HG03558 (cell line): ENCODE measurements around the gene PRPF38B.
"Not testable (repeated sequence)": the region's sequence is repeated elsewhere in the genome, so short reads cannot be mapped to it uniquely, and the experiment has no call there.

Experiments used
- ATAC-seq: cut with Tn5 transposase; IDR thresholded peaks from one replicate; pipeline ENCODE4 v1.9.1; 2021; ENCODE audit warnings: moderate number of reproducible peaks; ENCODE audit not compliant: unreplicated experiment; ENCODE audit errors: extremely low read depth

Gene PRPF38B, protein sequence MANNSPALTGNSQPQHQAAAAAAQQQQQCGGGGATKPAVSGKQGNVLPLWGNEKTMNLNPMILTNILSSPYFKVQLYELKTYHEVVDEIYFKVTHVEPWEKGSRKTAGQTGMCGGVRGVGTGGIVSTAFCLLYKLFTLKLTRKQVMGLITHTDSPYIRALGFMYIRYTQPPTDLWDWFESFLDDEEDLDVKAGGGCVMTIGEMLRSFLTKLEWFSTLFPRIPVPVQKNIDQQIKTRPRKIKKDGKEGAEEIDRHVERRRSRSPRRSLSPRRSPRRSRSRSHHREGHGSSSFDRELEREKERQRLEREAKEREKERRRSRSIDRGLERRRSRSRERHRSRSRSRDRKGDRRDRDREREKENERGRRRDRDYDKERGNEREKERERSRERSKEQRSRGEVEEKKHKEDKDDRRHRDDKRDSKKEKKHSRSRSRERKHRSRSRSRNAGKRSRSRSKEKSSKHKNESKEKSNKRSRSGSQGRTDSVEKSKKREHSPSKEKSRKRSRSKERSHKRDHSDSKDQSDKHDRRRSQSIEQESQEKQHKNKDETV

GRCh38 chr1:108691942-108692723 is at the start of gene PRPF38B:
PRPF38B (plus strand) TSS chr1:108692310; CDS start chr1:108692592, 282 bp downstream.
- peak; percentile 78 for ATAC-seq

GRCh38 chr1:108643492-108644335 is 48.4 kb upstream of the PRPF38B start:
- no peak for ATAC-seq

- ATAC-seq: no peak
Measured at GRCh38 chr1:108644984-108645383, 47.1 kb upstream of the PRPF38B start.

DNA sequence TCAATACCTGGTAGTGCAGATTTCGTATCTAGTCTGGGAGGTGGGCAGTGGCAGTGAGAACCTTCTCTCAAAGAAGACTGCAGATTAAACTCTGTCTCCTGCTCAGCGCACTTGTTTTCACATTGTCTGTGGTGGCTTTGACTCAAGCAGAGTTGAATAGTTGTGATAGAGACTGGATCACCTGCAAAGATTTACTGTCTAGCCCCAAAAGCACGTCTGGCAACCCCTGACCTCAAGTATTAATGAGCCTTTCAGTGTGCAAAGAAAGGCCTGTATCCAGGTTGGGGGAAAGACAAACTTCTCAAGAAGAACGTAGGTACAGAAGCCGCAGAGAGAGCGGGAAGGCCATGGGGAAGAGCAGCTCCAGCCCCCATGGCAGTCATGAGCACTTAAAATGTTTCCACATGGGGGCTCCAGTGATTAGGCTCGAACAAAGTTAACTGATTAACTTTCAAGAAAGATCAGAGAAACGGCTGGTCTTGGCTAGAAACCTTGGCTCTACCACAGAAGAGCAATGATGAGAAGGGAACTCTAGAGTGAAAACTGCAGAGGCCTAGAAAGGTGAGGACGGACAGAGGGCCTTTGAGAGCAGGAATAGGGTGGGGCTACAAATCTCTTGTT is 46.4 kb upstream of the PRPF38B start:
- ATAC-seq: no peak

DNA sequence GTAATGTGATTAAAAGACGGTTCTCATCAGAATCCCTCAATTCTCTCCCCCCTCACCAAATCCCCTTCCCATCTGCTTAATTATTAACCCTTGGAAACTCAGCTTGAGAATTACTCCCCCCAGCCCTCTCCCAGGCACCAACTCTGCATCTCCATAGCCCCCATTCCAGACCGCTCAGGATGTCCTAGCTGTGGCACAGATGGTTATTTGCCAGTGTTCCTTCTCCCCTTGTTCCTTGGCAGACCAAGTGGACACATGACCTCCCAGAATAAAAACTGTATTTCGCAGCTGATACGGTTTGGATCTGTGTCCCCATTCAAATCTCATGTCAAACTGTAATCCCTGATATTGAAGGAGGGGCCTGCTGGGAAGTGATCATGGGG is 45.9 kb upstream of the PRPF38B start:
- ATAC-seq: no peak

- ATAC-seq: no peak
Measured at GRCh38 chr1:108646648-108647269, 45.4 kb upstream of the PRPF38B start.

DNA sequence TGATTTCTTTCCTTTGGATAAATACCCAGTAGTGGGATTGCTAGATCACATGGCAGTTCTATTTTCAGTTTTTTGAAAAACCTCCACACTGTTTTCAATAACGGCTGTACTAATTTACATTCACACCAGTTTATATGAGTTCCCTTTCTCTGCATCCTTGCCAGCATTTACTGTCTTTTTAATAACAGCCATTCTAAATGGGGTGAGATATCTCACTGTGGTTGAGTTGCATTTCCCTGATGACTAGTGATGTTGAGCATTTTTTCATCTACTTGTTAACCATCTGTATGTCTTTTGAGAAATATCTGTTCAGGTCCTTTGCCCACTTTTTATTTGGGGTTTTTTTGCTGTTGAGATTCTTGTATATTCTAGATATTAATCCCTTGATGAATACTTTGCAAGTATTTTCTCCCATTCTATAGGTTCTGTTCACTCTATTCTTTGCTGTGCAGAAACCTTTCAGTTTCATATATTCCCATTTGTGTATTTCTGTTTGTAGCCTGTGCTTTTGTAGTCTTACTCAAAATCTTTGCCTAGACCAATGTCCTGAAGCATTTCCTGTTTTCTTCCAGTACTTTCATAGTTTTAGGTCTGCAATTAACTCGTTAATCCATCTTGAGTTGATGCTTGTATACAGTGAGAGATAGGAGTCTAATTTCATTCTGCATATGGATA is 38.5 kb upstream of the PRPF38B start:
- no peak for ATAC-seq

DNA sequence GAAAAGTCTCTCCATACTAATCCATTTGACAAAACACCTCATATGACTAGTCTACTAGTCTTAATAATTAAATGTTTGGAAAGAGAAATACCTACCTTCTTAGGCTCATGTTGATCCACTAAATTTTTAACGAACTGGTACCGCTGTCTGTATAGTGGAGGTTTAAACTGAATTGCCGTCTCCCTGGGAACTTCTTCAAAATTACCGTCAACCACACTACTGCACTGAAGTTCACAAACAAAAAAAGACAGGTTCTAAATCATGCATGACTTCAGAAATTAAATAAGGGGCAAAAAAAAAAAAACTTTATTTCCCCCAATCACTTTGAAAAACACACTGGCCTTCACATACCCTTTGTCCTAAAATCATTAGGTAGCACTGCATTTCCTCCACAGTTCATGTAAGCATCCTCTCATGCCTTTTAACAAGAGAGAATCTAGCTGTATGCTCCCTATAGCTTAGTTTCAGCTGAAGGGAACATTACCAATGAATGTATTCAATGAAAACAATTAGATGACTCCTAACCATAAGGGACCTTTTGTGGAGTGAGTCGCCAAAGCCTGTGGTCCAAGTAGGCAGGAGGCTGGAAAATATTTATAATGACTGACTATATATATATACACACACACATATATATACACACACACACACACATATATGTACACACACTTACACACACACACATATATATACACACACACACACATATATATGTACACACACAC is 34.6 kb upstream of the PRPF38B start:
- ATAC-seq: no peak

DNA sequence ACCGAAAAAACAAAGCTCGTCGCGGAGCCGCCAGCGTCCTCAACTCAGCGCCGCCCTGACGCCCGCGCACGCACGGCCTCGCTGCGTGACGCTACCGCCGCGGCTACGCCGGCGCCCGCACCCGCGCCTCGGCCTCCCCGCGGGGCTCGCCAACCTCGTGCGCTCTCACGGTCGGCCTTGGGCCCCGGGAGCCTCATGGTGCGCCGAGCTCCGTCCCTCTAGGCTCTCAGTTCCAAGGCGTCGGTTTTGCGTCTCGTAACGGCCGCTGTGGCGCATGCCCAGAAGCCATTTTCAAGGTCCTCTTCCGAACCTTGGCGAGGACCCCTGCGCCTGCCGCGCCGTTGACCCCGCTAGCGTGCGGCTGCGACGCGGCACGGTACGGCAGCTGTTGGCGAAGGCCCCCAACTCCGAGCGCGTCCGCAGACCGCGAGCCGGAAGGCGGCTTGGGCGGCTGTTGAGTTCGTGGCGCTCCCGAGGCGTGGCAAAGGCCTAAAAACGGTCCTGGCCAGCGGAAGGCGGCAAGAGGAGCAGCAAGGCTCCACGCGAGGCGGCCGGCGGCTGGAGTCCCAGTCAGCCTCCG is 31.0 kb upstream of the PRPF38B start, which contains the start of gene HENMT1:
TSS of gene HENMT1 (minus strand) at position 64 of the 580 bp plus-strand sequence. CDS start 1,209 bp downstream, outside the sequence.
- ATAC-seq: peak; percentile 59

DNA sequence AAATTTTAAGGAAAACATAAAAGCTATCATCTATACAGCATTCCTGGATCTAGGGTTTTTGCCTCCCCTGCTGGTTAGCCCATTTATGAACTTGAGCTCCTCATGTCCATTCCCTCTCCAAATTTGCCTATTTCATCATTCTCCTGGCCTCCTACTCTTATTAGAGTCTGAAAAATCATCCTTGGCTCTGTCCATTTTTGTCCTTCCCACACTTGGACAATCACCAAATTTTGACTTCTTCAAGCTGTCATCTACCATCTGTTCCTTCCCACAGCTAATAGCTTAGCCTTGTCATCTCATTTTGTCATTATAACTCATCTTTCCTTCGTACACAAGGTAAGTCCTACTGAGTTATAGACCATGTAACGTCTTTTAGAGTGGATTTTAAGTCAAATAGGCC is 29.0 kb upstream of the PRPF38B start:
- no peak for ATAC-seq

DNA sequence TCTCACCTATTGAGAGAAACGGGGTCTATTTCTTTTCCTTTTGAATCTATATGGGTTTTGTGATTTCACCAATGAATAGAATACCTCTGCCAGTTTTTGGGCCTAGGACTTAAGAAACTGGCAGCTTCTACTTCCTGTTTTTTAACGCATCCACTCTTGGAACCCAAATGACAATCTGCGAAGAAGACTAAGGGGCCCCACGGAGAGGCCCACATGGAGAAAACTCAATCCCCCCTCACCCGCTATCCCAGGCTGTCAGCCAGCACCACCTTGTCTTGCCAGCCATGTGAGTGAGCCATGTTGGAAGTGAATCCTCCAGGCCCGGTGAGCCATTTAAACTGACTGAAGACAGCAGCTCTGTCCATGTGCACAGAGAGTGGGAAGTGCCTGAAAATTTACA is 27.6 kb upstream of the PRPF38B start:
- no peak for ATAC-seq

GRCh38 chr1:108665067-108665466 is 27.0 kb upstream of the PRPF38B start:
- no peak for ATAC-seq

DNA sequence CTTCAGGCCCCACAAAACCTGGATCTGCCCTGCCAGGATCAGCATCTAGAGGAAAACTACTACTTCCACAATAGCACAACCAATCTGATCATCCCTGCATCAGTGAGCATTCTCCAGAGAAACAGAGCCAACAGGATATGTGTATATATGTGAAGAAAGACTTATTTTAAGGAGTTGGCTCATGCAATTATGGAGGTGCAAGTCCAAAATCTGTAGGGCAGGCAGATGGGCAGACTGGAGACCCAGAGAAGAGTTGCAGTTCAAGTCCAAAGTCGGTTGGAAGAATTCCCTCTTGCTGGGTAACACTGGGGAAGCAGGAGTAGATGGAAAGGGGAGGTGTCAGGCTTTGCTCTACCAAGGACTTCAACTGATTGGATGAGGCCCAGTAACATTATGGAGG is 26.3 kb upstream of the PRPF38B start:
- no peak for ATAC-seq

DNA sequence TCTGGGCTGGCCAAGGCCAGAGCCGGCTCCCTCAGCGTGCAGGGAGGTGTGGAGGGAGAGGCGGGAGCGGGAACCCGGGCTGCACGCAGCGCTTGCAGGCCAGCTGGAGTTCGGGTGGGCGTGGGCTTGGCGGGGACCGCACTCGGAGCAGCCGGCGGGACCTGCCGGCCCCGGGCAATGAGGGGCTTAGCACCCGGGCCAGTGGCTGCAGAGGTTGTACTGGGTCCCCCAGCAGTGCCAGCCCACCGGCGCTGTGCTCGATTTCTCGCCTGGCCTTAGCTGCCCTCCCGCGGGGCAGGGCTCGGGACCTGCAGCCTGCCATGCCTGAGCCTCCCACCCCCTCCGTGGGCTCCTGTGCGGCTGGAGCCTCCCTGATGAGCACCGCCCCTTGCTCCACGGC is 24.7 kb upstream of the PRPF38B start:
- not testable (repeated sequence) for ATAC-seq

- ATAC-seq: no peak
Measured at GRCh38 chr1:108668777-108669176, 23.3 kb upstream of the PRPF38B start.

- no peak for ATAC-seq
Measured at GRCh38 chr1:108669679-108670078, 22.4 kb upstream of the PRPF38B start.

DNA sequence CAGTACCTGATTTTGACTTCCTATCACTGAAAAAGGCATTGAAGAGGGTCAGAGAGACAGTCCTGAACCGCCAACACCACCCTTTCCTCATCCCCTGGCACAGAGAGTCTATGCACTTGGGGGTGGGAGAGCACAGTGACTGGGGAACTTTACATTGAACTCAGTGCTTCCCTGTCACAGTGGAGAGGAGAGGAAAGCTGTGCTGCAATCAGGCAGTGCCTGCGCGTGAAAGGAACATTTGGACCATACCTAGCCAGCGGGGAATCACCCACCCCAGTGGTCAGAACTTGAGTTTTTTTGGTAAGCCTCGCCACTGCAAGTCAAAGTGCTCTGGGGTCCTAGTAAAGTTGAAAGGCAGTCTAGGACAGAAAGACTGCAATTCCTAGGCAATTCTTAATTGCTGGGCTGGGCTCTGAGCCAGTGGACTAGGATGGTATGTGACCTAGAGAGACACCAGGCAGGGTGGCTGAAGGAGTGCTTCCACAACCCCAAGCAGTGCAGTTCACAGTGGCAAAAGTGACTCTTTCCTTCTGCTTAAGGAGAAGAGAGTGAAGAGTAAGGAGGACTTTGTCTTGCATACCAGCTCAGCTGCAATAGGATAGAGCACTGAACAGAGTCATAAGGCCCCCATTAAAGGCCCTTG is 21.9 kb upstream of the PRPF38B start:
- ATAC-seq: no peak
